GM13976 (cell line): ENCODE measurements around the gene PANK4.
"Not testable (repeated sequence)": the region's sequence is repeated elsewhere in the genome, so short reads cannot be mapped to it uniquely, and the experiment has no call there.

Source experiments
- DNase-seq: peaks from one replicate; pipeline ENCODE4 v3.0.0; 2012; ENCODE audit warnings: low spot score
- CTCF ChIP-seq: IDR thresholded peaks from 2 replicates; pipeline ENCODE4 v1.5.1; 2012; ENCODE audit warnings: borderline replicate concordance, mild to moderate bottlenecking; ENCODE audit not compliant: insufficient read depth; ENCODE audit errors: extremely low read depth, missing control alignments, control extremely low read depth
- in situ Hi-C: fragments of 300-500 bp; cut with MboI; formaldehyde crosslinking; loops from one replicate; pipeline ENCODE4 v1.12.0; 2022; ENCODE audit warnings: low sequenced_read_pairs, mixed read lengths, inconsistent platforms; ENCODE audit not compliant: unreplicated experiment

PANK4 gene

GRCh38 chr1:2553871-2554620 lies 27.6 kb upstream of the PANK4 start:
- in situ Hi-C loops = no loop called here
- TF ChIP-seq CTCF = no peak
- DNase-seq = no peak

GRCh38 chr1:2553076-2553475 lies 26.7 kb upstream of the PANK4 start:
- in situ Hi-C loops, DNase-seq: not testable (repeated sequence)

- in situ Hi-C loops = no loop called here
- TF ChIP-seq CTCF = no peak
- DNase-seq = no peak
These were observed 25.8 kb upstream of the PANK4 start for GRCh38 chr1:2552189-2552588.

GRCh38 chr1:2551544-2551943 lies 25.1 kb upstream of the PANK4 start:
- DNase-seq, in situ Hi-C loops: not testable (repeated sequence)

GRCh38 chr1:2550309-2550861 lies 24.0 kb upstream of the PANK4 start:
- DNase-seq, in situ Hi-C loops: not testable (repeated sequence)

GRCh38 chr1:2549367-2550029 lies 23.1 kb upstream of the PANK4 start:
- not testable (repeated sequence) for DNase-seq
- in situ Hi-C loops = loop anchor here (25.0 kb wide), 1 partner anchor 137 kb away; the partner anchor contains the start of gene PEX10

GRCh38 chr1:2548068-2548589 lies 21.7 kb upstream of the PANK4 start:
- TF ChIP-seq CTCF = peak; percentile 92
- in situ Hi-C loops = loop anchor here (25.0 kb wide), 1 partner anchor 136 kb away; the partner anchor contains the start of gene PEX10
- peak; percentile 75 for DNase-seq

- in situ Hi-C loops = loop anchor here (25.0 kb wide), 1 partner anchor 135 kb away; the partner anchor contains the start of gene PEX10
- no peak for TF ChIP-seq CTCF
- peak; percentile 77 for DNase-seq
These were observed 21.0 kb upstream of the PANK4 start for GRCh38 chr1:2547210-2548067.
